ENCODE measurements around the gene TRPT1. TPM values are rescaled to one million over a fixed set of nuclear protein-coding genes. Genes with fewer than 3 reads are reported as not detected.

TRPT1 gene
- total and polyA plus RNA-seq, 2 experiments from 2014 or later, result 50.7 to 66.0 TPM

DNA sequence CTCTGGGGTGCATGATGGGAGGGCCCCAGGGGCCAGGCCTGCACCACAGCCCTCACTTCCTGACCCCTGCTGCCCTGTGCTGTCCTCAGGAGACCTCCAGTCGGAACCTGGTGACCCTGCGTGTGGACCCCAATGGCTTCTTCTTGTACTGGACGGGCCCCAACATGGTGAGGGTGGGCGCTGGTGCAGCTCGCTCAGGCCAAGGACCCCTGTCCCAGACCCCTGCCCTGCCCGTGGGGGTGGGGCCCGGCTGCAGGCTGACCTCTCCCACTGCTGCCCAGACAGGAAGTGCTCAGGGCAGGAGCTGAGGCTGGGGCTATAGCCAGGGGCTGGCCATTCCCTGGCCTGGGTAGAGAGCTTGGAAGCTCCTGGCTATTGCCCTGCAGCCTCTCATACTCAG, 28.3 kb upstream of the TRPT1 start:
- no peak for TF ChIP-seq EZH2phosphoT487 (IDR thresholded peaks at IDR 0.05; ENCODE audit: insufficient read depth, low read depth)
- TF ChIP-seq EZH2 (IDR thresholded peaks at IDR 0.05; ENCODE audit: insufficient read depth, poor library complexity, severe bottlenecking), result no peak

DNA sequence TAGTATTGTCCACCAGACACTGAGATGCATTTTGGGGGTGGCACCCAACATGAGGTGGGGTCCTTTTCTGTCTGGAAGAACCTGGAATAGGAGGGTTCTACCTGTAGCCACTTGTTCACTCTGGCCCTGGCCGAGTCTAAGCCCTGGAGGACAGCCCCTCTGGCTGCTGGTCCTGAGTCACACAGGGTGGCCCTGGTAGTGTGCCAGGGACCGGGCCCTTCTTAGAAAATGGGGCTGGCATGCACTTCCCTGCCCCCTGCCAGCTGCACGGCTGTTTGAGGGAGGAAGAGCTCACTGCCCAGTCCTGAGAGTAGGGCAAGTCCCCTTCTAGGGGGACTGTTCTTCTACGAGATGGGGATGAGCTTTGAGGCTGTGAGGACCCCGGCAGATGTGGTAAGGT, 27.5 kb upstream of the TRPT1 start:
- no peak overlapping the region for H3K9ac ChIP-seq
- no peak overlapping the region for H3K4me3 ChIP-seq
- in situ Hi-C loops (cut with MboI), result no loop called here
- no peaks in the 10 kb centered on the region for H3F3A ChIP-seq (ENCODE audit: insufficient read depth)
- WGBS, 2 experiments (ENCODE audit: low coverage in 1 of 2, low lambda C conversion rate in 2 of 2, missing lambda C conversion rate in 2 of 2), result 32 to 42% methylated on average over 5 of the region's 5 CpGs
- H3K9me3 ChIP-seq (ENCODE audit: low read depth), result no peaks in the 10 kb centered on the region
- no peaks in the 10 kb centered on the region for H3K27me3 ChIP-seq (replicated peaks; ENCODE audit: insufficient read depth)
- no peak overlapping the region for H3K27ac ChIP-seq
- H3K9me2 ChIP-seq (ENCODE audit: insufficient read depth), result no peaks in the 10 kb centered on the region
- no peak overlapping the region for H3K4me2 ChIP-seq (ENCODE audit: unreplicated experiment)
- no peak overlapping the region for H2AFZ ChIP-seq
- H3K79me2 ChIP-seq (ENCODE audit: insufficient read depth), result peaks cover 29% of the 10 kb centered on the region
- TF ChIP-seq EZH2 (IDR thresholded peaks at IDR 0.05; ENCODE audit: insufficient read depth, poor library complexity, severe bottlenecking), result no peak
- TF ChIP-seq EZH2phosphoT487 (IDR thresholded peaks at IDR 0.05; ENCODE audit: insufficient read depth, low read depth), result no peak
- DNase-seq, result peak; percentile 46
- H4K20me1 ChIP-seq (ENCODE audit: insufficient read depth), result no peaks in the 10 kb centered on the region
- H3K4me1 ChIP-seq (ENCODE audit: insufficient read depth), result peaks cover 11% of the 10 kb centered on the region; the same call in 1 of the 2 replicates
- H3K36me3 ChIP-seq (ENCODE audit: low read depth), result no peaks in the 10 kb centered on the region; the same call in 1 of the 2 replicates

More for the DNA sequence above, 28.3 kb upstream of the TRPT1 start:
- Histone ChIP-seq H3K27me3 (replicated peaks; ENCODE audit: insufficient read depth) (no peaks in the 10 kb centered on the region), H3K9me2 (ENCODE audit: insufficient read depth) (no peaks in the 10 kb centered on the region), H3F3A (ENCODE audit: insufficient read depth) (no peaks in the 10 kb centered on the region), H4K20me1 (ENCODE audit: insufficient read depth) (no peaks in the 10 kb centered on the region), H3K9me3 (ENCODE audit: low read depth) (no peaks in the 10 kb centered on the region), H3K9ac (no peak overlapping the region), H3K4me1 (ENCODE audit: insufficient read depth) (peaks cover 11% of the 10 kb centered on the region; the same call in 1 of the 2 replicates), H3K4me3 (no peak overlapping the region), H3K27ac (no peak overlapping the region), H2AFZ (no peak overlapping the region), H3K36me3 (ENCODE audit: low read depth) (no peaks in the 10 kb centered on the region; the same call in 1 of the 2 replicates), H3K4me2 (ENCODE audit: unreplicated experiment) (no peak overlapping the region), H3K79me2 (ENCODE audit: insufficient read depth) (peaks cover 29% of the 10 kb centered on the region)
- WGBS, 2 experiments (ENCODE audit: low coverage in 1 of 2, low lambda C conversion rate in 2 of 2, missing lambda C conversion rate in 2 of 2), result 94 to 95% methylated on average over 6 to 7 of the region's 7 CpGs
- DNase-seq, result no peak
- in situ Hi-C loops (cut with MboI), result no loop called here

DNA sequence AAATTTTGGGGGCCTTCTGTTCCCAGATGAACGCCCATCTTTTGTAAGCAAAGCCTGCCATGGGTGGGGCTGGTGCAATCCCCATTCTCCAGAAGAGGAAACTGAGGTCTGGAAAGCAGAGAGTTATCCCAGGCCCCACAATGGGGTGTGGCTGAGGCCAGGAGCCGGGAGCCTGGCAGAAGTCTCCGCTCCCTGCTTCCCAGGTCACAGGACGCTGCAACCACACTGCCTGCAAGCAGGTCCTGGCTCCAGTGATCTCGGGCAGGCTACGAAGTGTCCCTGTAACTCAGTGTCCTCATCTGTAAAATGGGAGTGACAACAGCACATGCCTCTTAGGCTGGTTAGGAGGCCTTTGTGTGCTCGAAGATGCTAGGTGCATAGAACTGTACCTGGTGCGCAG, 27.1 kb upstream of the TRPT1 start:
- TF ChIP-seq EZH2 (IDR thresholded peaks at IDR 0.05; ENCODE audit: insufficient read depth, poor library complexity, severe bottlenecking) (no peak), EZH2phosphoT487 (IDR thresholded peaks at IDR 0.05; ENCODE audit: insufficient read depth, low read depth) (no peak)
- Histone ChIP-seq H3K9me3 (ENCODE audit: low read depth) (no peaks in the 10 kb centered on the region), H3K36me3 (ENCODE audit: low read depth) (no peaks in the 10 kb centered on the region; the same call in 1 of the 2 replicates), H3K27ac (no peak overlapping the region), H3K4me3 (peak overlapping the region; percentile 91; the same call in 1 of the 2 replicates), H3K4me1 (ENCODE audit: insufficient read depth) (peaks cover 11% of the 10 kb centered on the region; the same call in 1 of the 2 replicates), H3F3A (ENCODE audit: insufficient read depth) (peaks cover 2% of the 10 kb centered on the region; the same call in 1 of the 2 replicates), H3K4me2 (ENCODE audit: unreplicated experiment) (peak overlapping the region; percentile 99), H3K9me2 (ENCODE audit: insufficient read depth) (no peaks in the 10 kb centered on the region), H3K79me2 (ENCODE audit: insufficient read depth) (peaks cover 29% of the 10 kb centered on the region), H3K27me3 (replicated peaks; ENCODE audit: insufficient read depth) (no peaks in the 10 kb centered on the region), H4K20me1 (ENCODE audit: insufficient read depth) (no peaks in the 10 kb centered on the region), H2AFZ (no peak overlapping the region), H3K9ac (peak overlapping the region; percentile 87; the same call in 1 of the 2 replicates)
- no peak for DNase-seq
- in situ Hi-C loops (cut with MboI), result no loop called here
- WGBS, 2 experiments (ENCODE audit: low coverage in 1 of 2, low lambda C conversion rate in 2 of 2, missing lambda C conversion rate in 2 of 2), result 70 to 71% methylated on average over 8 of the region's 8 CpGs

DNA sequence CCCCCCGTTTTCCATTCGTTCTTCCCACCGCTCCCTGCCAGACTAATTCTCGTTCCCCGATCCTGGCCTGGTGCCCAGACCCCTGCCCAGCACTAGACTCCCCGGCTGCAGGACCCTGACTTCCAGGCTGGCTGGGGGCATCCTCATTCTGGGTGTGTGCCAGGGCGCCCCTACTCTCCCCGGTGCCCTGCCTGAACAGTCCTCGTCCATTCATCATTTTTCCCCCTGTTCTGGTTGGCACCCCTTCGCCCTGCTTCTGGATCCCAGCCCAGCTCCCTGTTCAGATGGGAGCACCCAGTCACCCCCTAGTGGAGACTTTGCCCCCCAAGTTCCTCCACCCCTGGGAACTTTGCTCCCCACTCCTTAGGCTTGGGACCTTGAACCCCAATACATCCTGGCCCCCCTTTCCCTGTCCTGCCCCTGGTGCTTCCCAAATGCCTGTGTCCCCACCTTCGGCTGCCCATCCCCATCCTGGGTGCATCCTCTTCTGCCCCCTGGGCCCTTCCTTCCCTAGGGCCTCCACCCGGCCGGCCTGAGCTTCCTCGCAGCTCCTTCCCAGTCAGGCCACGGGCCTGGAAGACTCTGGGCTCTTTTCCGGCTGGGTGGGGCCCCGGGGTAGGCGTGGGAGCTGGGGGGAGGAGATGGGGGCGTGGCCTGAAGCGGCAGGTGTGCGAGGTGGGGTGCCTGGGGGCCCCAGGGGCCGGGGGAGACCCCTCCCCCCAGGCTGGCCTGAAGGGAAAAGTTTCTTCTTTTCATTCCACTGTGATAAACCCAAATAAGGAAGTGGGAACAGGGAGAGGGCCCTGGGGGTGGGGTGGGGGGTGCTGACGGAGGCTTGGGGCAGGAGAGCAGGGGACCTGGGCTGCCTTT, 26.3 kb upstream of the TRPT1 start:
- TF ChIP-seq EZH2phosphoT487 (IDR thresholded peaks at IDR 0.05; ENCODE audit: insufficient read depth, low read depth) (no peak), EZH2 (IDR thresholded peaks at IDR 0.05; ENCODE audit: insufficient read depth, poor library complexity, severe bottlenecking) (no peak)
- peaks cover 5% of the 10 kb centered on the region; the same call in 1 of the 2 replicates for H3F3A ChIP-seq (ENCODE audit: insufficient read depth)
- H3K9me3 ChIP-seq (ENCODE audit: low read depth), result no peaks in the 10 kb centered on the region
- in situ Hi-C loops (cut with MboI), result no loop called here
- peak overlapping the region; percentile 39 for H3K27ac ChIP-seq
- H3K36me3 ChIP-seq (ENCODE audit: low read depth), result no peaks in the 10 kb centered on the region; the same call in 1 of the 2 replicates
- H3K27me3 ChIP-seq (replicated peaks; ENCODE audit: insufficient read depth), result no peaks in the 10 kb centered on the region
- H4K20me1 ChIP-seq (ENCODE audit: insufficient read depth), result no peaks in the 10 kb centered on the region
- WGBS, 2 experiments (ENCODE audit: low coverage in 1 of 2, low lambda C conversion rate in 2 of 2, missing lambda C conversion rate in 2 of 2), result 3% methylated on average over 14 to 23 of the region's 23 CpGs
- H3K9ac ChIP-seq, result peak overlapping the region; percentile 87
- peaks cover 11% of the 10 kb centered on the region; the same call in 1 of the 2 replicates for H3K4me1 ChIP-seq (ENCODE audit: insufficient read depth)
- H3K4me2 ChIP-seq (ENCODE audit: unreplicated experiment), result peak overlapping the region; percentile 99
- H3K79me2 ChIP-seq (ENCODE audit: insufficient read depth), result peaks cover 29% of the 10 kb centered on the region
- H3K9me2 ChIP-seq (ENCODE audit: insufficient read depth), result no peaks in the 10 kb centered on the region
- peak overlapping the region; percentile 81 for H2AFZ ChIP-seq
- peak; percentile 81 for DNase-seq
- H3K4me3 ChIP-seq, result peak overlapping the region; percentile 91

Measured in GM23248 (cell line).